GM19035 (cell line): ENCODE data around the gene ZFYVE21.

Source experiments
- ATAC-seq: cut with Tn5 transposase; IDR thresholded peaks from one replicate; pipeline ENCODE4 v1.9.1; 2021; ENCODE audit not compliant: unreplicated experiment

The ZFYVE21 gene

DNA sequence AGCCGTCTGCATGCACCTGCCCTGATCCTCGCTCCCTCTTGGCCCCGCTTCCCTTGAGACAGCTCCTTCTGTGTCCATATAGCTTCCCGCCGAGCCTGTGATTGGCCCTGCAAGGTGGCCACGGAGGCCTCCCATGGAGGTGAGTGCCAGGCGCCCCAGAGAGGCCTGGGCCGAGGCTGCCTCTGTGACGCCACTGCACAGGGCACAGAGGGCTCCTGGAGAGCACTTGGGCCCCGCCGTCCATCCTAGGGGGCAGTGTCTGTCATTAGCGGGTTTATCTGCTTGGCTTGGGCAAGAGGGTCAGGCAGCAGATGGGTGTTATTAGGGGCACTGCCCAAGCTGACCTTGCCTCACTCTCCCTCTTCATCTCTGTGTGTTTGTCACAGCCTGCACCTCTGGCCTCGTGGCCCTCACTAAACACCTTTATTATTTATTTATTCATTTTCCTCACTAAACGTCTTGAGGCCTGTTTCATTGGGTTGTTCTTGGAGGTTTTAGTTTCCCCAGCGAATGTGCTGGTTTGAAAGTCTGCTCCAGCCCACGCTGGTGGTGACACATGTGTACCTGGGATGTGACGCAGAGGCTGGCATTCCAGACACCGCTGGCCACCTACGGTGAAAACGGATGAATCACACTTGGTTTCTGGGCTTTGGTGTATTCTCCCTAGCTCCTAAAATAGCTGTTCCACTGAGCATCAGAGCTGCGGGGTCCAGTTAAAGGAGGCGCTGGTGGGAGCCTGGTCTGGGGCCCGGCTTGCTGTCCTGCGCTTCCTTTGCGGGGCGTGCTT, 5.9 kb downstream of the ZFYVE21 start:
- ATAC-seq: no peak

DNA sequence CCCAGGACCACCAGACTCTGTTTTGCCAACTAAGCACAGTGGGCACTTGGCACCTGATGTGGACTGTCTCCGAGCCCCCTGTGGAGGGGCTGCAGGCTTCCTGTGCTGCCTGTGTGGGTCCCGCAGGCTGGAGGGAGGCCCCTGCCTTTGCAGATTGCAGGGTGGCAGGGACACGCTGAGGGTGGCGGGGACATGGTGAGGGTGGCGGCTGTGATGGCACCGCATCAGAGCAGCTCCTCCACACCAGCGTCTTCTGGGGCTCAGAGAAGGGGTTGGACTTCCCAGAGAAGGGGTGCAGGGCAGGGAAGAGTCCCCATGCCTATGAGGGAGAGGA, 8.1 kb downstream of the ZFYVE21 start:
- ATAC-seq: no peak

DNA sequence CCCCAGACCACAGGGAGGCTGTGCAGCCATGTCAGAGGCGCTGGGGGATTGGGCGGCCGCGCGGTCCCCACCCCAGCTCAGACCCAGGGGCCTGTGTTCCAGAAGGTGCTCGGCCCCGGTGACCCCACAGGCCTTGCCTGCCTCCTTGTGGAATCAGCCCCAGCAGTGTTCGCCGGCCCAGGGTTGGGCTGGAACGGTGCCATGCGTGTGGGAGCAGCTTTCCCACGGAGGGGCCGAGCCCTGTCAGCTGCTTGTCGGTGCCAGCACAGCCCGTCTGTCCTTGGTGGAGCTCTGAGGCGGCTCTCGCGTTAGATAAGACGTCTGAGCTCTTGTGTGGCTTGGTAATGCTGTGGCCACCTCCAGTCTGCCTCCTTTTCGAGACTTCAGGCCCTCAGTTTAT, 8.5 kb downstream of the ZFYVE21 start:
- ATAC-seq: no peak

DNA sequence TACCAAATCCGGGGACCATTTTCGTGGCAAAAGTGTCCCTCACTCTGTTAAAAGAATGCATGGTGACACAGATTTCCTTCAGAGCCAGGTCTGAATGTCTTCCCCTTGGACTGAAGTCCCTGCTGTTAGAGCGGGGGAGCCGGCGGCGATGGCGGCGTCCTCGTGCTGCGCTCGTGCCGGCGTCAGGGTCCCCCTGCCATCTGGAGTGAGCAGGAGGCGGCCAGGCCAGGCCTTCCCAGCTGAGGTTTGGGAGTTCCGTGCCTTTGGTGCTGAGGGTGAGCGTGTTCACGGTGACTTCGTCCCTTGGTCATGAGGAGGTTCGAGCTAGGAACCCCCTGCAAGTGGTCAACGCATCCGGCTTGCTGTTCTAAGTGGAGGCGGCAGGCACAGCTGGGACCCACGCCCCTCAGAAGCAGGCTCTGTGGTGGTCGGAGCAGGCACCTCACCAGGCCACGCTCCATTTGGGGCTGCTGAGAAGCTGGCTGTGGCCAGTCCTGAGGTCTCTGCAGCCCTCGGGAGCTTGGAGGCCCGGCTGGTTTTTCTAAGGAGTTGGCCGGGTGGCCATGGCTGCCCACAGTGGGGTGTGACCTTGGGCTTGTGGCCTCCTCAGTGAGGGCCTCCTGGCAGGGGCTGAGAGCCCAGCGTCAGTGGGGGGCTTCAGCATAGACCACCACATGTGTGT, 9.5 kb downstream of the ZFYVE21 start:
- no peak for ATAC-seq

DNA sequence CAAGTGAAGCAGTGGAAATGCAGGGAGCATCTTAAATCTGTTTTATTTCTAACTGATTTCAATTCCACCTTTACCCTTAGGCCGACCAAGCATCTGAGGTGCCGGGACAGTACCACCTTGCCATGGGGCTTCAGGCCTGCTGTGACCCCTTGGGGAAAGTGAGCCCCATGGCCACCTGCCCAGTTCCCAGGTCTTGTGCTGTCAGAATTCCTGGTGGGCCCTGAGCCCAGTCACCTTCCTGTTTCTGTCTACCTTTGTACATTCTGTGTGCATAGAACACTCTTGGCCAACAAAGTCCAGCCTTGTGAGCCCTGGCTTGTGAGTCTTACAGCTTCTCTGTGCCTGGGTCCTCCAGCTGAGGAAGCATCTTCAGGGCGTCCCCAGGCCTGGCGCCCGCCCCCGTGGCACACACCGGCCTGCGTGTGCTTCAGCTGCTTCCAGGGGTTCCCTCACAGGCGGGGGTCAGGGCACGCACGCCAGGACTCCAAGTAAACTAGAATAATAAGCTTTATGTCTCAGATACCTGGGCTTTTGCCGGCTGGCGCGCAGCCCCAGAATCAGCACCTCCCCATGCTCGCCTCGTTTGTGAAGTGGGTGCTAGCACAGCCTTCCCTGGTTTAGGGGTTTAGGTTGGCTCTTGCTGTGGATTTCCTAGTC, 10.3 kb downstream of the ZFYVE21 start:
- no peak for ATAC-seq

DNA sequence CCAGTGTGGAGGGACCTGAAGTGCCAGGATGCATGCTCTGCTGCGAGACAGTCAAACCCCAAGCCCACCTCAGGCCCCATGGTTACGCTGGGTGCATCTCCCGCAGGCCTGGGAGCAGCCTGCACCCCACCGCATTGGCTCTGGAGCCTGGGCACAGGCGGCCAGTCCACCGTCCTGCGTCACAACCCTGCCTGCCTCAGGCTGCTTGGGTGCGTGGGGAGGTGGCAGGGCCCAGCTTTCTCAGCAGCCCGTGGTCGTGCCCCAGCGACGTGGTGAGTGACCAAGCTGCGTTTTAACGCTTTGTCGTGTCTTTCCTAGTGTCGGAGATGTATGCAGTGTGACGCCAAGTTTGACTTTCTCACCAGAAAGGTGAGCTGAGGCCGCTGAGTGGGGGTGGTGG, 10.9 kb downstream of the ZFYVE21 start:
- ATAC-seq: no peak

DNA sequence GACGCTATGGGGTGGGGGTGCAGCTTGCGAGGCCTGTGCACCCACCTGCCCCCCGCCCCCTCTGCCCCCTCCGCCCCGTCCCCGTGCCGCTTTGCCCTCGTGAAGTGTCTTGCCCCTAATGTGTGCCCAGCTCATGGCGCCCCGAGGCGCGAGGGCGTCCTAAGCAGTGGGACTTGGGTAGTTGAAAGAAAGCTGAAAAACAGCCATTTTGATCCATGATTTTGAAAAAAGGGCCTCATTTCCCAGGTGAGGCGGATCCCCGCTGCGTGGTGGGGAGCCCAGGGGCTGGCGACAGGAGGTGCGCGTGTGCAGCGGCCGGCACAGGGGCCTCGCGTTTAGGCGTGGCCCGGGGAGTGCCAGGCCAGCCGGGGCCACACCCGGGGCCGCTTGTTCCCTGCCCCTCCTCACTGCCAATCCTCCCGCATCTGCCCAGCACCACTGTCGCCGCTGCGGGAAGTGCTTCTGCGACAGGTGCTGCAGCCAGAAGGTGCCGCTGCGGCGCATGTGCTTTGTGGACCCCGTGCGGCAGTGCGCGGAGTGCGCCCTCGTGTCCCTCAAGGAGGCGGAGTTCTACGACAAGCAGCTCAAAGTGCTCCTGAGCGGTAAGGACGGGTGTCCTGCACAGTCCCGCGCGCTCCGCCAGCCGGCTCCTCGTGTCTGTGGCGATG, 11.8 kb downstream of the ZFYVE21 start:
- no peak for ATAC-seq

DNA sequence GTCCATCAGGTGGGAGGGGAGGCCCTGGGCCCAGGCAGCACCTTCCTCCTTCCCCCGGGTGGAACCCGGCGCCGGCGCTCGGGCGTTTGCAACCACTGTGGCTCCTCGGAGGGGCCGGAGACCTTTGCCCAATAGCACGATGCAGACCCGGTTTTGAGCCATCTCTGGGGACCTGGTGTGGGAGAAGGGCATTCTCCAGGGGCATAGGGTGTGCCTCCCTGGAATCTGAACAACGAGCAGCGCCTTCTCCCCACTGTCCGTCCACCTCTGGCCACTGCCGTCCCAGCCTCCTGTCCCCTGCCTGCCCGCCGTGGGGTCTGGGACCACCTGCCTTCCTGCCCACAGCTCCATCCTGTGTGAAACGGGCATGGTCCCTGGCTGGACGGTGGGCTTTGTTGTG, 12.5 kb downstream of the ZFYVE21 start:
- ATAC-seq: no peak

DNA sequence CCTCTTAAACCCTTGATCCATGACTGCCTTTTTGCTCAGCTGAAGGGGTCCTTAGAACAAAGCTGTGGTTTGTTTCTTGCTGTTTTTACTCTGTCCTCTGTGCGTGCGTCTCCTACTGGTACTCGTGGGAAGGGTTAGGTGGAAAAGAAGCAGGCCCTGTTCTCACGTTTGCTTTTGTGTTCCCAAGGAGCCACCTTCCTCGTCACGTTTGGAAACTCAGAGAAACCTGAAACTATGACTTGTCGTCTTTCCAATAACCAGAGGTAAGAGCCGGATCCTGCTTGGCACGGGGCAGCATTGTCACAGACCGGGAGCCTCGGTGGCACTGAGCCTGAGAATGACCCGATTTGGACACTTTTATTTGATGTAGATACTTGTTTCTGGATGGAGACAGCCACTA, 13.1 kb downstream of the ZFYVE21 start:
- ATAC-seq: no peak

DNA sequence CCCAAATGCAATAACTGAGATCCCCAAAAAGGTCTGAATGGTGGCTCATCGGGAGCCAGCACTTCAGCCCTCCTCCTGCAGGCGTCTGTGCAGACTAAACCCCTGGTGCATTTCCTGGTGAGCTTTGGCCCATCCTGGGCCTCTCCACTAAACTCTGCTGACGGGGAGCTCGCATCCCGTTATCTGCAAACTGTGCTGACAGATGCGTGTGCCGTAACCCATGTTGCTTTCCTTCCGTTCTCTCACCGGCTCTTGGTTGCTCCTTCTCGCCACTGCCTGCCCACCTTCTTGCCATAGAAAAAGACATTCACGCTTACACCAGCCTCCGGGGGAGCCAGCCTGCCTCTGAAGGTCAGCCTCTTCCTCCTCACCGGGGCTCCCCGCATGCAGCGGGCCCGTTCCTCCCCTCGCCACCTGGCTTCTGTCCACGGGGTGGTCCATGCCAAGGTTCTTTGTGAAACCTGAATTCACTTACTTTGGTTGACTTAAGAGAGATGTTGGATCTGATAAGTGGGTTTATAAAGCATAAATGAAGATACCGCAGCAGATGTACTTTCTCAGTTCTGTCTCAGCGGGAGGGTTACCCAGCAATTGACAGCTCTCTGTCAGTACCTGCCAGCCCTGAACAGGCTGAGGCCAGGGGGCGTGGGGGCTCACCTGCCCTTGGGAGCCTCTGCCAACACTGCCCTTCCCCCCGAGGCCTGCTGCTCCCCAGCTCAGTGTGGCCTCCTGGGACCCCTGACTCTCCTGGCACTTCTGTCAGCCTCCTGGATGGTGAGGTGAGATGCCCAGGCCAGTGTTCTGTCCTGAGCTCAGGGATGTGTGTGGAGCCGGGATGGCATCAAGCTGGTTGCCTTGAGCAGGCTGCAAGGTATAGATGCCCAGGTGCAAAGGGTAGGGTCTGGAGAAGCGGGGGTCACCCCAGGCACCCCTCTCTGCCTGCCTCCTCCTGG, 14.2 kb downstream of the ZFYVE21 start:
- no peak for ATAC-seq

DNA sequence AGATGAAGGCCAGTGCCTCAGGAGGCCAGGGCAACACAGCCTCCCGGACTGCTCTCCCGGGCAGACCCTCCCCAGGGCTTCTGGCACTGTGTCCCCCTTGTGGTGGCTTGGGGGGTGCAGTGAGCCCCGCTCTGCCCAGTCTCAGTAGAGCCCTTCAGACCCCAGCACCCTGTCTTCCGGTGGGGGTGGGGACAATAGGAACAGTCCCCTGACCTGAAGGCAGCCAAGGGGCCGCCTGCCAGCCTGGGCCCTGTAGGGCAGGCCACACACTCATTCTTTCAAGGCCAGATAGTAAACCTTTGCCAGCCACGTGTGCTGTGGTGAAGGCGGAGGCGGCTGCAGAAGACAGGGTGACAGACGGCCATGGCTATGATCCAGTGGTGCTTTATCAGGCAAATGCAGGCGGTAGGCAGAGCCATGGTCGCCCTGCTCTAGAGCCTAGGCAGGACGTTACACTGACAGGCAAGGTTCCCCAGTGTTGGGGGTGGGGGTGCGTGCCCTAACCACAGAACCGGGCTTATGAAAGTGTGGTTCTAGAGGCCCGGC, 15.0 kb downstream of the ZFYVE21 start:
- ATAC-seq: no peak

DNA sequence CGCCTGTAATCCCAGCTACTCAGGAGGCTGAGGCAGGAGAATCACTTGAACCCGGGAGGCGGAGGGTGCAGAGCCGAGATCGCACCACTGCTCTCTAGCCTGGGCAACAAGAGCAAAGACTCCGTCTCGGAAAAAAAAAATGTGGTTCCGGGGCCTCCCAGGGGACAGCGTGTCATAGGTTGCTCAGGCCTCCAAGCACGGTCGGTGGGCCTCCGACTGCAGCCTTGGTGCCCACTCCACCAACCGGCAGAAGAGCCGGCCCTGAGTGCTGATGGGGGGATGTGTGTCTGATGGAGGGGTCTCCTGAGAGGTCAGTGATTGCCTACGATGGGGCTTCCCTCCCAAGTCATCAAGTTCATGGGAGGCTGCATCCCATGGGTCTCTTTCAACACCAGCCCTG, 15.9 kb downstream of the ZFYVE21 start:
- ATAC-seq: no peak

DNA sequence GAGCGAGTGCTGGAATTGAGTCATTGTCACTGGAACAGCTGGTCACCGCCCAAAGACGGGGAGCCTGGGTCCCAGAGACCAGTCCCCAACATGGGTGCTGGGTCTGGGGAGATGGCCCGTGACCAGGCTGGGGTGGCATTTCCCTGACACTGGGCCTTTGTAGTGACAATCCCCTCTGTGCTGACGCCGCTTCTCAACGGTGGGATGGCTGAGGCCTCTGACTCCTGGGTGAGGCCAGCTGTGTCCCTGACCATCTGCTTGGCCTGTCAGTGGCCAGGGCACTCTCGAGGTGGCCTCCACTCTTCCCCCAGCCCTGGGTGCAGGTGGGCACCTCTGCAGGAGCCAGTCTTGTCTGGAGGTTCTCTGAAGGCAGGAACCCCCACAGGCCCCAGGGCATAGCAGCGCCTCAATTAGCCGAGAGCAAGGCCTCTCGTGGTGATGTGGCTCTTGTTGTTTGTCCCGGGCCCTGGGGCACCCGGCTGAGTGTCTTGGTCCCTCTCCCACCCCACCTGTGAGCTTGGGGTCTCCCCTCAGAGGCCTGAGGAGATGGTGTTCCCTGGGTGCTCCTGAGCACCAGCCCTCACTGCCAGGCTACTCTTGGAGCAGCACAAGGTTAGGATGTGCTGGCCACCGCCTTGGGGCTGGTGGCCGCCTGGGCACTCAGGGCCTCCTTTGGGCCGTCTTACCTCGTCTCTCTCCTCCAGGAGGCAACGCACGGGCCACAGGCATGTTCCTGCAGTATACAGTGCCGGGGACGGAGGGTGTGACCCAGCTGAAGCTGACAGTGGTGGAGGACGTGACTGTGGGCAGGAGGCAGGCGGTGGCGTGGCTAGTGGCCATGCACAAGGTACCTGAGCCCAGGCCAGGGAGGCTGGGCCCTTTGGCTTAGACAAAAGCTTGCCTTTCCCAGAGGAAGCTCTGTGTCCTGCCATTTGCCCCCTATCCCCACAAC, 16.6 kb downstream of the ZFYVE21 start:
- ATAC-seq: no peak

DNA sequence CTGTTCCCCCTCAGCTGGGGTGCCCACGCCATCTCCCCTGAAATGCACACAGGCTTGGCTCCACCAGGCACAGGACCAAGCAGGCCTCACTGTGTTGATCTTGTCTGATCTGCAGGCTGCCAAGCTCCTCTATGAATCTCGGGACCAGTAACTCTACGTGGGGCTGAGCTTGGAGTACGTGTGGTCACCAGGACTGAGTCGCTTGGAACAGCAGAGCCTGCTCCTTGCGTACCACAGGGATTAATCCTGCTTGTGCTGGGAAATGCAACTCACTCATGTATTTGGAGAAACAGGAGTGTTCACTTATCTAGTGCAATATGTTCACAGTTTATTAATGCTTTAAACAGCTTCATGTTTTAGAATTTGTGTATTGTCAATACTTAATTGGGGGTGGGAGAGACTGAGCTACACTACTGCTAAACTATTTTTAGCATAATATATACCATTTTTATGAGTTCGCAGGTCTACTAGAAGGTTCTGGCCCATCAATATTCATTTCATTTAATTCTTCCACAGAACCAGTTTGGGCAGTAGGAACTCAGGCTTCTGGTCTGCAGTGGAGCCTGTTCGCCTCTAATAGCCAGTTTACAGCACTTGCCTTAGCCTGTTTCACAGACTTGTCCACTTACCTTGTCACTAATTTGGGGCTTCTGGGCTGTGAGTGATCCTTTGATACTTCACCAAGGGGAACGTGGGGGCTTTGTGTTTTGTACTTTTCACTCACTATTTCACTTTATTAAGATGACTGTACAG, 17.4 kb downstream of the ZFYVE21 start:
- ATAC-seq: no peak

DNA sequence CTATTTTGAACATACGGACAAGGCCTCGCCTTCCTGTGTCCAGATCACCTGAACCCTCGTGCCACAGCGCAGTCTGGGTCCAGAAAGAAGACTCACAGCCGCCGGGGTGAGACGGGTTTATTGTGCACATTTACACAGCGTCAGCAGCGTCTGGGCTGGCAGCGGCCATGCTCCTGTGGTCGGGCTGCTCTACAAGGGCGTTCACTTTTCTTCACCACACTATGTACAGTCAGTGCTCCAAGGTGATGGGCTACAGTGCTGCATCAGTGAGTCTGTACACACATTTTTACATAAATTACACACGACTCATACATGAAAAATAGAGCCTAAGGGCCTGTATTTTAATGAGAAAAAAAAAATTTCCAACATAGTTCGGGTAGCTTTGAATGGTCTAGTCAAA, 18.0 kb downstream of the ZFYVE21 start:
- ATAC-seq: no peak

DNA sequence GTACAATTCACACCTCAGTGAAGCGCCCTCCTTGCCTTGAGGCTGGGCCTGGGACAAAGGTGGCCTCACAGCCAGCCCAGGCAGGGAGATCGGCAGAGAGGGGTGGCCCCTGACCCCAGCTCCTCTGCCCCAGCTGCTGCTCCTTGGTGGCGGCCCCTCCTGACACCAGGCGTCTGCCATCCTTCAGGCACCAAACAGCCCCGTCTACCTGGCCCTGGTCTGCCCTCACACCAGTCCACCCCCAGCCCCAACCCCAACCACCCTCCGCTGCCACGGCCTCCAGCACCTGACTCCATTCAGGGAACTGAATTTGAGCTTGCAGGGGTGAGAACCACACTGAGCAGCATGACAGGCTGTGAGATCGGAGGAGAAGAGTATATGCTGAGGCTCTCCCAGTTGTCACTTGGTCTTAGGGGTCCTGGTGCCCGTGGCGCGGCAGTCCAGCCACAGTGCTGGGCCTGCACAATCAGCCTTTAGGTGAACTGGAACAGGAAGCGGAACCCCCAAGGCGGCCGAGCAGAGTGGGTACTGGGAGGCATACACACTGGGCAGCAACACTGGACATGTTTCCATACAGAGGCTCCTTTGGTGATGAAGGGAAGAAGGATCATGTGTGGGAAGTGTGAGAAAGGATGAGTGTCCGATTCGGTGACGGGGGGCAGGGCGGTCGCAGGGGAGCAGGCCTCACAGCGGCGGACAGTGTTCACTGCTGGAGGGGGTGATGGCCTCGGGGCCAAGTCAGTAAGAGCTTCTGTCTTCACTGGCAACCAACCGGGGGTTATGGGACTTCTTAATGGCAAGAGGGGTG, 18.7 kb downstream of the ZFYVE21 start:
- no peak for ATAC-seq

DNA sequence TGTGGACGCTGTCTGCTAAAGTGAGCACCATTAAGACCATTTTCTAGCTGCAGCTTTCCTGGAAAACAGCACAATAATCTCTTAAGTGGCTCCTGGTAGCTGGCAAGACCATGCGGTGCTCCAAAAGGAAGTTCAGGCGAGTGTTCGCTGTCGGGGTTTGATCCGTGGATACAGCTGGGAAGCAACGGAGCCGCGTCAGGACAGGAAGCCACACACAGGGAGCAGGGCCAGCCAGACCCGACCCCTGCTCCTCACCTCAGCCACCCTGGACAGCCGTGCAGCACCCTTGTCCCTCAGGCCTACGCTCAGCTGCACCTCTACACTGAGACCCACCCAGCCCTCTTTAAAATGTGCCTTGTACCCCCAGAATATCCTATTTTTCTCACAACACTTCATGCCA, 19.4 kb downstream of the ZFYVE21 start:
- ATAC-seq: no peak

DNA sequence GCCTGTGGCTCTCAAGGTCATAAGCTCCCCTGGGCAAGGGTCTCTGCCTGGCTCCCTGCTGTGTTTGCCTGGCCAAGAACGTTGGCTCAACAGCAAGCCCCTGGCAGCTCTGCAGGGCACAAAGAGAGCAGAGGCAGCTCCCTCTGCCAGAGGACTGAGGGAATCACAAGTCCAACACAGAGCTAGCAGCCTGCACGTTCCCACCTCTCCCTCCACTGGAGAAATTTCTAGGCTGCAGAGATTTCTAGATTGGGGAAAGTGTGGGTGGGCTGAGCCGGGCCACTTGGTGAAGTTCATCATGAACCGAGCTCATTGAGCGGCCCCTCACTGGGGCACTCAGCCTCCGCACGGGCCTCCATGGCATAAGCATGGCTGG, 19.8 kb downstream of the ZFYVE21 start:
- no peak for ATAC-seq
